GM19463 (cell line): ENCODE data around the gene GYG1.
A peak's percentile ranks its signal among the peaks of the same experiment; 100 is the strongest.

Experiments
- ATAC-seq: cut with Tn5 transposase; IDR thresholded peaks from one replicate; pipeline ENCODE4 v1.9.1; 2021; ENCODE audit warnings: mild to moderate bottlenecking, moderate library complexity; ENCODE audit not compliant: unreplicated experiment

GYG1 gene

GRCh38 chr3:148991219-148992026 is at the start of gene GYG1:
Gene GYG1, plus strand, starts transcription at chr3:148991540. Its CDS starts 101 bp downstream, at chr3:148991641.
- peak; percentile 82 for ATAC-seq

GRCh38 chr3:148943506-148944205 is 47.7 kb upstream of the GYG1 start:
- peak; percentile 99 for ATAC-seq

GRCh38 chr3:148945116-148945515 is 46.2 kb upstream of the GYG1 start:
- ATAC-seq = no peak

- no peak for ATAC-seq
Measured at GRCh38 chr3:148948913-148949657, 42.3 kb upstream of the GYG1 start.

- ATAC-seq = no peak
Measured at GRCh38 chr3:148950806-148951205, 40.5 kb upstream of the GYG1 start.

GRCh38 chr3:148951599-148952361 is 39.6 kb upstream of the GYG1 start:
- ATAC-seq = no peak

- no peak for ATAC-seq
Measured at GRCh38 chr3:148953094-148953493, 38.2 kb upstream of the GYG1 start.

- ATAC-seq = no peak
Measured at GRCh38 chr3:148954981-148955380, 36.4 kb upstream of the GYG1 start.

- no peak for ATAC-seq
Measured at GRCh38 chr3:148955544-148956346, 35.6 kb upstream of the GYG1 start.

- peak; percentile 82 for ATAC-seq
Measured at GRCh38 chr3:148957586-148957985, 33.8 kb upstream of the GYG1 start.

- ATAC-seq = no peak
Measured at GRCh38 chr3:148958696-148959095, 32.6 kb upstream of the GYG1 start.

GRCh38 chr3:148962513-148962912 is 28.8 kb upstream of the GYG1 start:
- no peak for ATAC-seq

GRCh38 chr3:148964809-148965208 is 26.5 kb upstream of the GYG1 start:
- ATAC-seq = no peak

- no peak for ATAC-seq
Measured at GRCh38 chr3:148968321-148968720, 23.0 kb upstream of the GYG1 start.

- ATAC-seq = no peak
Measured at GRCh38 chr3:148970271-148970670, 21.1 kb upstream of the GYG1 start.

- no peak for ATAC-seq
Measured at GRCh38 chr3:148971401-148972163, 19.8 kb upstream of the GYG1 start.

- ATAC-seq = no peak
Measured at GRCh38 chr3:148974726-148975125, 16.6 kb upstream of the GYG1 start.

GRCh38 chr3:148975248-148975647 is 16.1 kb upstream of the GYG1 start:
- no peak for ATAC-seq

- no peak for ATAC-seq
Measured at GRCh38 chr3:148975696-148976095, 15.6 kb upstream of the GYG1 start.
